Stimulated activated CD4-positive, alpha-beta T cell treated with anti-CD3 and anti-CD28 coated beads, Interleukin-2, amount 100 ng/mL, for 4 hours (primary cell): ENCODE measurements around the gene ANKS1B.

Experiments
- DNase-seq: peaks from one replicate; pipeline ENCODE4 v3.0.0-alpha.2; 2020; ENCODE audit warnings: low read depth

The ANKS1B gene

DNA sequence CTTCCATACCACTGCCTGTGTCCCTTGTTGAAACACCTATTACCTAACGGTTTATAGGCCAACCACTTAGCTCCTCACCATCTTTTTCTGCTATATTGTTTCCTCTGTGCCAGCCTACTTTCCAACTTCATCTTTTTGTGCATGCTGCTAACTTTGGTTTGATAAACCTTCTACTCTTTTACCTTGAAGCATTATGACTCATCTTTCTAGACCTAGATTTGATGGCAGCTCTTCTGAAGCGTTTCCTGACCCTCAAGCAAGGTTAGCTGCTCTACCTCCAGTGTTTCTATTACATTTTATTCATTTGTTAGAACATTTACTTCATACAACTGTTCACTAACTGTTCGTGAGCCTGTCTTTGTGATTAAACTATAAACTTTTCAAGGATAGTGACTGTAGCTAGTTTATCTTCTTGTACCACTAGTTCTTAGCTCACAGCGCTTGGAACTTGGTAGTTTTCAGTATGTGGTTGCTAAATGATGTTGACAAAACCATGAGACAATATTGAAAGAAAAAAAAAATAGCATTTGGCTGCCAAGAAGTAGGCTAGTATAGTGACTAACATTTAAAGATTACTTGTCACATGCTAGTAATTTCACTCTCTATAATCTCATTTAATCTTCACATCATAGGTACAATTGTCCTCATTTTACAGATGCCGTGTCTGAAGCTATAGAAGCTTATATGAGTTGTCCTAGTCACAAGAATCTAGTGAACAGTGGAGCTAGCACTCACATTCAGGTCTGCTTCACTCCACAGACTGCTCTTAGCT, 1260.2 kb downstream of the ANKS1B start:
- no peak for DNase-seq

DNA sequence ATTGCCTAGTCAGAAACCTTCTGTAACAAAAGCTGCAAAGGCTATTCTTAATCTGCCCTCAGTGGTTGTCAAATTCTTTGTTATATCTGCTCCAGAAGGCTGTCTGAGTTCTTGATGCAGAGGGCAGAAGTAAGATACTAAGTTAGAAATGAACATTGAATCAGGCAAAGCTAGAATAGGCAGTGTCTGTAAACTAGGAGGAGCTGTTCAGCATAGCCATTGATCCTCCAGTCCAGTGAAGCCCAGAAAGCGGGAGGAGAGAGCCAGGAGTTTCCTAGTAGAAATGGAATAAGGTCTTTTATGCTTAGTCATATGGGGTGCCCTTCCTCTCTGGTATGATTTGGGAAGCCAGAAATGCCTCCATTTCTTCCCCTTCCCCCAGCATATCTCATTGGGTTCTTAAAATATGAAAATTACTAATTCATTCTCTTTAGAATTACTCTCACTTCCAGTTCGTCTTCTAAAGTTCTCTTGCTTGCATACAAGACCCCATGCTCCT, 1263.5 kb downstream of the ANKS1B start:
- DNase-seq = no peak

DNA sequence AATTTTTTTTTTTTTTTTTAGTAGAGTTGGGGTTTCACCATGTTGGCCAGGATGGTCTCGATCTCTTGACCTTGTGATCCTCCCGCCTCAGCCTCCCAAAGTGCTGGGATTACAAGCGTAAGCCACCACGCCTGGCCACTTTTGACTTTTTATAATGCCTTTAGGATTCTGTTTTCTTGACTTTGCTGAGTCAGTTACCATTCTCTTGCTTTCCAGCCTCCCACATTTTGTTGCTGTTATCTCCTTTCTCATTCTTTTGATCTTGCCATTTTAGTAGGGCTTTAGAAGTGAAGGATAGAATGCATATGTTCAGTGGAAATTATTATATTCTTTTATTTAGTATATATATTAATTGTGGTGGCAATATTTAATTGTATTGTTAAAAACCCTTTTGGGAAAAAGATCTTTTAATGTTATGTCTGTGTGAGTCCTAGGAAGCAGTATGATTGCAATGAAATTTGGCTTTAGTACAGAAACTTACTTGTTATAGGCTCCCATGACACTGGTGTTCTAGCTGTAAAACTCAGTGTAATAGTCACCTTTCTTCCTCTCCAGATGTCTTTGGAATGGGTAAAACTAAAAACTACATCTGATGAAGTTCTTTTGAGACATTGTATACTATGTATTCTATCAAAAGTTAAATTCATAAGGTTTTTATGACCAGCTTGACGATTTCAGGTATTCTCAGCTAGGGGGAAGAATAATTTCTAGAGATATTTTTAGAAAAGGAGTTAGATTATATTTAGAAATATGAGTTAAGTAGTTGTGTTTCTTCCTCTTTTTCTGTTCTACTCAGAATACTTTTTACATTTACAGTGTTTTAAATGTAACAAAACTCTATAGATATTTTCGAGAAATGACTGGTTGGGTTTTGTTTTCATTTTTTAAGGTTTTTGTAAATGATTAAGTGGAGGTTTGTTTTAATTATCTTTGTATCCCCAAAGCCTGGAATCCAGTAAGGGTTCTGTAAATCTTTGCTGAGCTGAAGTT, 1264.9 kb downstream of the ANKS1B start:
- no peak for DNase-seq

DNA sequence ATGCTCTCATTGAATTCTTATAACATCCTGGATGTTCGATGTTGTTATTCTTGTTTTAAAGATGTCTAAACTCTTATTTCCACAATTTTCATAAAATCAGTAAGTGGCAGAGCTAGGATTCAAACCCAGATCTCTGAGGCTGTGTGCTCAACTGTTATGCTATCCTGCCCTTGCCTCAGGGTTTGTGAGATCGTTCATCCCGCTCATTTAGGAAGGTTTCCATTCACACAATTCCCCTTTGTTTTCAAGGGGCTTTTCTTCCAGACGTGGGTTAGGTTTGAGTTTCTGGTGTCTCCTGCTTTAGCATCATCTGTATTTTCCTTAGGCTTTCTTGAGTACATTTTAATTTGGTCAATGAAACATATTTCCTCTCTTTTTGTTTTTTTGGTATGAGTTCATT, 1270.3 kb downstream of the ANKS1B start:
- no peak for DNase-seq

DNA sequence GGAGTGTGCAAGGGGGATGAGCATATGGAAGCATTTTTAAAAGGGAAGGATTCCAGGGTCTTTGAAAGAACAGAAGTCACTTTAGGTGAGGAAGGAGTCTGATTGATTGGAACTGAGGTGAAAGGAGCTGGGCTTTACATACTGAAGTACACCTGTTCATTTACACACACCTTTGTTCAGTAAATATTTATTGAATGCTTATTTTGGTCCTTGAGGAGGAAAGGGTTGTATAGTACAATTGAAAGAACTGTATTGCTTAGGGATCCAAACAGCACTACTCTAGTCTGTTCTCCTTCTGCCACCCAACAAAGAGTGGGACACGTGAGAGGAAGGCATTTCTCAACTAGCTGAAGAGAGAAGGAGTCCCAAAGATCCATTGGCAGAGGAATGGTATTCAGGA, 1275.7 kb downstream of the ANKS1B start:
- DNase-seq = no peak

DNA sequence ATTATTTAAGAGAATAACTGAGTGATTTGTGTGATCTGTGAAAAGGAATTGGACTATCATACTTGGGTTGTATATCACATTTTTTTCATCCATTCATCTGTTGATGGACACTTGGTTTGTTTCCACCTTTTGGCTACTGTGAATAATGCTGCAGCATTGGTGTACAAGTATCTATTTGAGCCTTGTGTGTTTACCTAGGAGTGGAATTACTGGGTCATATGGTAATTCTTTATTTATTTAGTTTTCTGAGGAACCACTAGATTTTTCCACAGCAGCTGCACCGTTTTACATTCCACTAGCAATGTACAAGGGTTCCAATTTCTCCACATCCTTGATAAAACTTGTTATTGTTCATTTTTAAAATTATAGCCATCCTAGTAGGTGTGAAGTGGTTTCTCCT, 1283.6 kb downstream of the ANKS1B start:
- DNase-seq = no peak

DNA sequence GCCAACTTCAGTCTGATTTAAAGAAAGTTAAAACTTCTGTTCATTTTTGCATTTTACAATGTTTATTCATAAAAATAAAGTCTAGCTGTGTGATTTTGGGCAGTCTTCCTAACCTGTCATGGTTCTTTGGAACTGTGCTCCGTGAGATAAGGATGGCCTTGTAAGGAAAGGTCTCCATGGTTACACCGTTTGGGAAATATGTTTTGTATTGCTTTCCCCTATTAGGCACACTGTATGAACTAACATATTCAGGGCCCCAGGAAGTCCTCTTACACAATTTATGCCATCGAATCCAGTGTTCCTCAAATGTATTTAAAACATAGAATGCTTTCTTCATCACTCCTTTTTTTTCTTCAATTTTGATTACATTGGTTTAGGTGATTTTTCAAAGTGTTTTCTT, 1285.2 kb downstream of the ANKS1B start:
- no peak for DNase-seq

DNA sequence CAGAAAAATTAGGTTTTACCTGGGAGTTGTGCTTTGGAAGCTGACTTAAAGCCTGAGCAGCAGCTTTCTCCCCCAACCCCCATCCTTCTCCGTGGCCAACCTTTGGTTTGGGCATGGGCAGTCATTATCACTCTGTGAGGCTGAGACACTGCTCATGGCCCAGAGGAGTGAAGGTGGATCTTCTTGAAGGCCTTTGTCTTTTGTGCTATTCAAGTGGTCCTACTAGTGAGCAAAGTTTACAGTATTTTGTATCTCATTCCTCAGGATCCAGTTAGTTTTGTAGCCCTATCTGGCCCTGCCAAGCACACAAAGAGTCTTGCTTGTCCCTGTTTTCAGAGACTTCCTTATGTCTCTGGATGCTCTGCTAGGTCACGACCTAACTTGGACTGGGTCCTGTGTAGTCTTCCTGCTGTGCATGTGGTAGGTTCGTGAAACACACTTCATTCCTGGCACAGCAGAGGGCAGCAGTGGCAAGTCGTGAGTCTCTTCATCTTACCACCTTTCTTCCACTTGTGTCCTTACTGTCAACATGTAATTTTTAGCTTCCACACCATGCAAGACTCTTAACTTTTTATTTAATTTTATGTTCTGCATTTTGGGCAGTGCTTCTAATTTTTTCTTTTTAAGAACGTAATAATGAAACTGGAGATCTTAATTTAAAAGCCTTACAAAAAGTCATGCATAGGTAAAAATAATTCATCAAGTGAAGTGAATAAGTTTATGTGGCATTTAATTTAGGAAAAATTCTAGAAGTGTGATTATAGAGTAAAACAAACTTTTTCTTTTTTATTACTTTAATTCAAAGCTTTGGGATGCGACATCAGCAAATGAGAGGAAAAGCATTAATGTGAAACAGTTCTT, 1285.9 kb downstream of the ANKS1B start:
- DNase-seq = no peak

DNA sequence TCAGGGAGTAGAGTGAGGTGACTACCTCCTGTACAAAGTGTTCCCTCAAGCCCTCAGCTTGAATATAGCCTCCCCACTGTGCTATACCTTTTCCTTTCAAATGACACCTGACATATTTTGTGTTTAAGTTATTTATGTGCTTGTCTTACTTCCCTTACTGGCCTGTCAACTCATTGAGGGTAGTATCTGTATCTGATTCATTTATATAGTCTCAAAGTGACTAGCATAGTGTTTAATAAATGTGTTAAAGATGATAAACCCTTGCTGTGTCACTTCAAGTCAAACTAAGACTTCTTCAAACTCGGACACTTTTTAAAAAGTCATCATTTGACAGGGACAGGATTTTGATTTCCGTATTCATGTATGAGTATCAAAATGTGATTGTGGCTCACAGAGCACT, 1287.5 kb downstream of the ANKS1B start:
- DNase-seq = no peak

DNA sequence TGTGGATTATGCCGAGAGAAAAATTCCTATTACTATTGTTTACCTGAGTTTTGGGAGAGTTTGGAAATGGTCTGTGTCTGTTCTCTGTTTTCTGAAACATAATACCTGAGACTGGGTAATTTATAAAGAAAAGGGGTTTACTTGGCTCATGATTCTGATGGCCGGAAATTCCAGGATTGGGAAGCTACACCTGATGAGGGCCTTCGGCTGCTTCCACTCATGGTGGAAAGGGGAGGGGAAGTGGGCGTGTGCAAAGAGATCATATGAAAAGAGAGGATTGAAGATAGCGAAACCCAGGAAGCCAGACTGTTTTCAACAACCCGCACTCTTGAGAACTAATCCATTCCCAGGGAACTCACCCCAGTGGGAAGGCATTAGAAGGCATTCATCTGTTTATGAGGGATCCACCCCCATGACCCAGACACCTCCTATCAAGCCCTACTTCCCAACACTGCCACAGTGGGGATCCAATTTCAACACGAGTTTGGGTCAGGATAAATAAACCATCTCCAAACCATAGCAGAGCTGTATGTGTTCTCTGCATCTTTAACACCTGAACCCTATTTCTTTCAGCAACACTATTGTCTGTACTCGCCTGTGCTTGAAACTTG, 1288.6 kb downstream of the ANKS1B start:
- no peak for DNase-seq

DNA sequence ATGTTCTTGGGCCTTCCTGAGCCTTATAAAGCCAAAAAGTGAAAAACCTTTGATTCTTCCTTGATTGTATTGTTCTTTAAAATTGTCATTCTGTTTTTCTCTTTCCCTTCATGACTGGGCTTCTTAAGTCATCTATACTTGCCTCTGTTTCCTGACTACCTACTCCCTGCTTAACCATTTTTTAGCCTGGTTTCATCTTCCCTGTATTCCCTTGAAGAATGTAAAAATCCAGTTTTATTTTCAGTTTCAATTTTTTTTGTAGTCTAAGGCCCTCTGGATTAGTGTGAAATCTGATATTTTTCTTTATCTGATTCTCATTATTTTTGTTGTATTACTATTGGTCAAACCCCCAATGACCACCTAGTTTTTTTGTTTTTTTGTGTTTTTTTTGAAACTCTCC, 1293.4 kb downstream of the ANKS1B start:
- no peak for DNase-seq

DNA sequence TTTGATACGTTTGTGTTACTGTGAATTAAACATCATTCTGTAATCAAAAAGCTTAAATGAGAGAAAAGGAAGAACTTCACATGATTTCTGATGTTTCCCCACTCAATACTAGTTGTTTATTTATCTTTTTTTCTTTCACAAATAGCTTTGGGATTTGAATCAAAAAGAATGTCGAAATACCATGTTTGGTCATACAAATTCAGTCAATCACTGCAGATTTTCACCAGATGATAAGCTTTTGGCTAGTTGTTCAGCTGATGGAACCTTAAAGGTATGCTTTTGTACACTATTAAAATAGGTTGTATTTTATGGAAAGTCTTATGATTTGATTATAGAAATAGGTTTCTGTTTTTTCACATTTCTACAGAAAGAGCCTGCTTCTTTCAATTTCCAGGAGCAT, 1298.1 kb downstream of the ANKS1B start:
- no peak for DNase-seq
